Posterior vena cava (tissue), 2 donors: ENCODE measurements around the gene PRSS58. TPM values are rescaled to one million over a fixed set of nuclear protein-coding genes. Genes with fewer than 3 reads are reported as not detected.
A peak's percentile ranks its signal among the peaks of the same experiment; 100 is the strongest.

ENCODE experiments used
- DNase-seq: peaks from one replicate; pipeline ENCODE4 v3.0.0-alpha.2; 2020; ENCODE audit warnings: low spot score
- intact Hi-C, 2 donors: fragments of 100-400 bp; cut with DNase I; formaldehyde crosslinking; loops; one replicate each; pipeline versions ENCODE4 v1.14.1 to v1.14.2; 2022 to 2023
- long read RNA-seq, 2 donors: library from polyadenylated mRNA; unstranded; transcript quantifications; one replicate each; pipeline ENCODE4 v2.0.0, GENCODE V29; 2020 to 2021
- total RNA-seq, 2 donors: library from RNA; stranded (reverse); fragmentation: NEBNext Ultra II Directional; extraction: Animal tissue kit (Norgen Biotek cat#: 25700); gene quantifications; one replicate each; pipeline ENCODE4 v1.2.1, GENCODE V29; 2021
- donor health status: DM: yes; HTN: yes; CAD: no.
- donor health status: DM: yes; HTN: yes; CAD: no.

Gene PRSS58
- total RNA-seq, result not detected
- long read RNA-seq, donor 1, result 0 reads
- long read RNA-seq, donor 2, result 0 reads

- intact Hi-C loops, result no loop called here
Measured at GRCh38 chr7:142257958-142258357, at the start of gene PRSS58. TSS of gene PRSS58 (minus strand) at chr7:142258058. CDS start at chr7:142257707, 351 bp downstream.

DNA sequence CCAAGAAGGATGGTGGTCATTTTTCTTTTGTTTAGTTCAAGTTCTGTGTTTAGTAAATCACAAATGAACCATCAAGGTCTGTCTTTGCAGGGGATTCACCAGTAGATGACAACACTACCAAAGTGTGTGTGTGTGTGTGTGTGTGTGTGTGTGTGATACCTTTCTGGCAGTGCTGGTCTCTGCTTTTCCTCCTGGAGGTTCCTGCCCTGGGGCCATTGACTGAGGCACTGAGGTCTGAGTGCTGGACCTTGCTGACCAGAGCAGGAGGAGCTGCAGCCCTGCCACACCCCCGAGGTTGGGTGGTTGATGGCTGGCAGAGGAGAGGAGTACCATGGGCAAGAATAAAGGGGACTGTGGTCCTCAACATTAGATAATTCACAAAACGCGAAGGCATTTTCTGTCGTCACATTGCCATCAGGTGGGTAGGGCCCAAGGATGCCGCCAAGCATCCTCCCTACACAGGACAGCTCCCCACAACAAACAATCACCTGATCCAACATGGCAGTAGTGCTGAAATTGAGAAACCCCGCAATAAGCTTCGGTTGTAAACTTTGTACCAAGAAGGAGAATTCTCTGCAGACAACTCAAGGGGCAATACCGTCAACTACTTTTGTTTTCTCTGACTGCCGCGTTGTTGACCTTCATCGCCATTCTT lies 49.5 kb upstream of the PRSS58 start:
- intact Hi-C loops, result no loop called here
- no peak for DNase-seq

More at GRCh38 chr7:142257958-142258357, at the start of gene PRSS58:
- no peak for DNase-seq

DNA sequence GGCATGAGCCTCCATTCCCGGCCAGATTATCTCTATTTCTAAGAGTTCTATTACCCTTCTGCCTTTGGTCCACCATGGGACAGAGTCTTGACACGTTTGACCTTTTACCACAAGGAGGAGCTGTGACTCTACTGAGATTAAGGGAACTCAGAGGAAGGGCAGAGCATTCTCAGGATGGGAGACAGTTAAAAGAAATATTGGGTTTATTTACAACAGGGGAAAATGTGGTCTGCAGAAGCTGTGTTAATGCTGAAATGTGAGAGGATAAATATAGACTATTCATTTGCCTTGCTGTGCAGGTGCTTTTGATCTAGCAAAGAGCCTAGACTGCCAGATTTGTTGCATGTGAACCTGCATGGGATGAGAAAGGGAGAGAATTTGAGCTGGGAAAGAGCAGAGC lies 45.8 kb upstream of the PRSS58 start:
- no peak for DNase-seq
- intact Hi-C loops, result no loop called here

DNA sequence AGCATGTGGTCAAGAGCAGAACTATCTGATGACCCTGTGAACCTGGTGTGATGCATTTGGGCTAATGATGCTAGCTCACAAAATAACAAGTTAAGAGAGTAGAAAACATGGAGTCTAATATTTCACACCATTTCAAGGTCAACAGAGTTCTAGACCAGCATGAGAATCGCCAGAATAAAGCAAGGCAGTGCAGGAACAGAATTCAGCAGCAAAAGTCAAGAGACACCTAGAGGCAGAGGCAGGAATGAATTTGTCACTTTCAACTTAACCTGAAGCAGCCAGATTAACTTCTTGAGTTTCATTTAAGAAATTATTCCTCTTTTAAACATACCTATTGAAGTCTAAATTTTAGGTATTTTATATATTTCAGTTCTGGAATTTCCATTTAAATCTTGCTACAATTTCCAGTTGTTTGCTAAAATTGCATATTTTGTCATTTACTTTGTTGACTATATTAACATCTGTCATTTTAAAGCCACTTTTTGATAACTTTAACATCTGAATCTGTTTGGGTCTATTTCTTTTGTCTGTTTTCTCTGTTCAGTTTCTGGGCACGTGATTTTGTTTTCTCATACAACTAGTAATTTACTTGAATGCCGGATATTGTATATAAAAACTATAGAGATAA lies 44.2 kb upstream of the PRSS58 start:
- no peak for DNase-seq
- intact Hi-C loops, result no loop called here

- intact Hi-C loops, result no loop called here
- DNase-seq, result no peak
Measured at GRCh38 chr7:142301299-142301698, 43.4 kb upstream of the PRSS58 start.

DNA sequence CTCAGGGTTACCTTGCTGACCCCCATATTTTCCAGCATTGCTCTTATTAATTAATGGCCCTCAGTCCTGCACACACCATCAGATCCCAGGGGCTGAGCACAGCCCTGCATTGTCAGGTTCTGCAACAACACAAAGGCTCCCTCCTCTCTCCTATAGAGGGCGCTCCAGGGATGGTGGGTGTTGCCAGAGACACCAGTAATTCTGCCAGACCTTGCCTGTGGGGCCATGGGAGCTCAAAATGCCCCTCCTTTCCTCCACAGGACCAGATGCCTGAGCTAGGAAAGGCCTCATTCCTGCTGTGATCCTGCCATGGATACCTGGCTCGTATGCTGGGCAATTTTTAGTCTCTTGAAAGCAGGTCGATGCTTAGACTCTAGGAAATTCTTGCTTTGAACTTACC lies 42.8 kb upstream of the PRSS58 start:
- intact Hi-C loops, result no loop called here
- no peak for DNase-seq

GRCh38 chr7:142299237-142299781 lies 41.5 kb upstream of the PRSS58 start:
- intact Hi-C loops, result no loop called here
- no peak for DNase-seq

DNA sequence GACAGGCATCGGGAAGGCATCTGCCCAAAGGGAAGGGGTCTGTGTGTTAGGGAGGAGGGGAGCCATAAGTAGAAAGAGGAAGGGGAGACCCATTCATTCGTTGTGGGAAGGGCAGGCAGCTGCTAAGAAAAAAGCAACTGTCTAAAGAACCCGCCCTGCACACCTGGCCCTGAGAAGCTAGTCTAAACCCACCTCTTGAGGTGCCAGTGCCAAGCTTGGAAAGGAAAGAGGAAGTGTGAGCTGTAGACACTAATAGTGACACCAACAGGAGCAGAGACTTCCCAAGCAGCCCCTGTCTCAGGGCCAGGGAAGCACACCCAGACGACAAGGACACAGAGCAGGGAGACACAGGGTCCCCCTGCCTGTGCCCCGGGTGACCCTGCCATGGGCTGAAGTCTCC lies 40.8 kb upstream of the PRSS58 start:
- DNase-seq, result no peak
- intact Hi-C loops, result no loop called here

- intact Hi-C loops, result no loop called here
- no peak for DNase-seq
Measured at GRCh38 chr7:142298009-142298408, 40.2 kb upstream of the PRSS58 start.

- intact Hi-C loops, result no loop called here
- DNase-seq, result no peak
Measured at GRCh38 chr7:142280263-142280662, 22.4 kb upstream of the PRSS58 start.

DNA sequence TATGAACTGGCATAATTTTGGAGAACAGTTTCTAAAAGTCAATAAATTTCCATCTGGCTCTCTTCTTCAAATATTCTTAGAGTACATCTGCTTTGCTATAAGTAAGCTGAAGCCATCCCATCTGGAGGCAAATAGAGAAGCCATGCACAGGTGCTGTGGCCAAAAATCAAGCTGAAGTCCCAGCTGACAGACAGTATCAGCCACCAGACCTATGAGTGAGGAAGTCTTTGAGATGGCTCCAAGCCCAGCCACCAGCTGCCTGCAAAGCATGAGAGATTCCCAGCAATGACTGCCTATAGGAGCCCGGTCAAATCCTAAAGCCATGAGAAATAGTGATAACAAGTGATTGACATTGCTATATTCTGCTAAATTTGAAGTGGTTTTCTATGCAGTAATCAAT lies 21.7 kb upstream of the PRSS58 start:
- intact Hi-C loops, result no loop called here
- no peak for DNase-seq

DNA sequence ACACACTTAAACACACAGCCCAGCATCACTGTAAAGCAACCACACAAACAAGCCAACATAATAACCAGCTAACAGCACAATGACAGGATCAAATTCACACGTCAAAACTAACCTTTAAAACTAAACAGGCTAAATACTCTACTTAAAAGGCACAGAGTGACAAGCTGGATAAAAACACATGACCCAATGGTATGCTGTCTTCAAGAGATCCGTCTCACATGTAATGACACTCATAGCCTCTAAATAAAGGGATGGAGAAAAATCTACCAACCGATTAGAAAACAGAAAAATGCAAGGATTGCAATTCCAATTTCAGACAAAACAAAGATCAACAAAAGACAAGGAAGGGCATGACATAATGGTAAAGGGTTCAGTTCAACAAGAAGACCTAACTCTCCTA lies 17.2 kb upstream of the PRSS58 start:
- intact Hi-C loops, result no loop called here

DNA sequence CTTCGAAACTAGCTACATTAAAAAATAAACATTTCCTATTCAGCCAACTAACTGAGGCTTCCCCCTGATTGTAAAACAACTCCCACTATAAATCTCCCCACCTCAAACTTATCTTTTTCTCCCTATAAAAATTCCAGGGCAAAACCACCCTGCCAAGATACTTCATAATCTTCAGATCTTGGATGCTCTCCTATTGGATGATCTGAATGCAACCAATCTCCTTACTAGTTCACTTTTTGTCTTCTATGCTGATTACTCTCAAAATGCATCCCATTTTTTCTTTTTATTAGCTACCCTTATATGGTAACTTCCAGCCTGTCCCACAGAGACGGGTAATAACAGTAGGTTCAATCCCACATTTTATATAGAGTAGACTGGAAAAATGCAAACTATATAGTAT lies 15.0 kb upstream of the PRSS58 start:
- intact Hi-C loops, result no loop called here
- no peak for DNase-seq

More for the DNA sequence above, 17.2 kb upstream of the PRSS58 start:
- no peak for DNase-seq

- intact Hi-C loops, result no loop called here
- DNase-seq, result no peak
Measured at GRCh38 chr7:142263598-142264380, 5.9 kb upstream of the PRSS58 start.

- DNase-seq, result no peak
- intact Hi-C loops, result no loop called here
Measured at GRCh38 chr7:142250705-142251104, 7.2 kb downstream of the PRSS58 start.

DNA sequence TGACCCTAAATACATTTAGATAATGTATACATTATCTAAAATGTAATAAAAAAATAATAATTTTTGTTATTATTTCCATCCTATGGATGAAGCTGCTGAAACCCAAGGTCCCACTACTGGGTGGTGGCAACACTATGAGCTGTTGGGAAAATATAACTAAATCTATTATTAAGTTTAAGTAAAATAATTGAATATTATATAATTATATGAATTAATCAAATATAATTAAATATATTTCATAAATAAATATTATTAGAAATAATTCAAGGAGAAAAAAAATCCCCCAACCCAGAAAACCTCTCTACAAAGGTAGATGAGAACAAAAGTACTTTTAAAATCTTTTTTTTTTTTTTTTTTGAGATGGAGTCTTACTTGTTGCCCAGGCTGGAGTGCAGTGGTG lies 7.9 kb downstream of the PRSS58 start:
- no peak for DNase-seq
- intact Hi-C loops, result no loop called here

DNA sequence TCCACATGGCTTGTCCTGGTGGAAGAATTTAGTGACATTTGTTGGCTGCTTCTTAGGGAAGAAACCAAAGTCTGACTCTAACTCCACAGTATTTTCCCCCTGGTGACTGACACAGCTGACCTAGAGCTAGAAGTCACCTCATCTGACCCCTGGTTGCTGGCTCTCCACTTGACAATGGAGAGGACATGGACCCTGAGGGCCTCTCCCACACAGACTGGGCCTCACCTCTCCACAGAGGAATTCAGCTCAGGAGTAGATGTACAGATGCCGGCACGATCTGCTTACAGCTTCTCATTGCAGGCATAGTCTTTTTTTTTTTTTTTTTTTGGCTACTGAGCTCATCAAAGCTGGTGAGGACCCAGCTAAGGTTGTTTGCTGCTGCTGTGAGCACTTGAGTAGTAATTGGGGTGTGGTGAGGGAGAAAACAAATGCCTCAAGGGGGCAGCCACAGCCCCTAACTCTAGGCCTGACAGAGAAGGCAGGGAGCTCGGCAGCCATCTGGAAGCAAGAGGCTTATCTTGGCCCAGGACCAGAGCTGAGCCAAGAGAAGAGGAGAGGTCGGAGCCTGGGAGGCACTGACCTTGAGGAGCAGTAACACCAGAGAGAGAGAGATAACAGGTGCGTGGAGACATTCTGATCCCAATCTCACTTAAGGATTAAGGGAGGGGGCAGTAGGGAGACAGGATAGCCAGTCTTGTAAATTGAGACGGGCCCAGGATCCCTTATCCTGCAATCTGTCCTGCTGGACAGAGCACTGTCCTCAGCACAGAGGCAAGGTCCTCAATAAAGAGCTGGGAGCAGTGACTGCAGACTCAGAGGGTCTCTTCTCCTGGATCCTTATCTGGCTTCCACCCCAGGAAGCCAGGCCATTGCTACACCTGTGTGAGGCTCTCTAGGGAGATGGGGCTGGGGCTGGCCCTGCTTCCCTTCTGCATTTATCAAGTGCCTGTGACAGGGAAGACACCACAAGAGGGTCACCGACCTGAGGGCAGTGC lies 9.4 kb downstream of the PRSS58 start:
- DNase-seq, result no peak
- intact Hi-C loops, result no loop called here

DNA sequence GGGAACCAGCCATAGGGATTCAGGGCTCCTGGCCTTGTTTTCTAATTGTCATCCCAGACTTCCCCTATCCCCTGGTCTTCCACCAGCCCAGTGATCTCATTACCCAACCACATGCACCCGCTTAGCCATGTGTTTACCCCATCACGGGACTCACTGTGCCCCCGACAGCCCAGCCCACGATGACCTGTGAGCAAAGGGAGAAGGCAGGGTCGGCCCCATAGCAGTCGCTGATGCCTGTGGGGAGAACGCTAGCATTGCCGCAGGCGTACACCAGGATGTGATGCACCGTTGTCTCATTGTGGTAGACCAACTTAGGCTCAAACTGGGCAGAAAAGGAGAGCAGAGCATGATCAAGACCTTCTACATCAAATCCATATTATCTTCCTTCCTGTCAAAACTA lies 14.0 kb downstream of the PRSS58 start:
- intact Hi-C loops, result no loop called here

GRCh38 chr7:142240546-142240945 lies 17.3 kb downstream of the PRSS58 start:
- intact Hi-C loops, result no loop called here
- DNase-seq, result no peak

More for the DNA sequence above, 14.0 kb downstream of the PRSS58 start:
- DNase-seq, result peak; percentile 56
